ENCODE data around the gene GPC3. TPM values are rescaled to one million over a fixed set of nuclear protein-coding genes. Genes with fewer than 3 reads are reported as not detected.

The GPC3 gene
- total RNA-seq, 1 experiment from 2014 or later = 32.4 TPM

GRCh38 chrX:133921086-133921485 lies 64.3 kb downstream of the GPC3 start (continued):
- TF ChIP-seq, protein P1, sequence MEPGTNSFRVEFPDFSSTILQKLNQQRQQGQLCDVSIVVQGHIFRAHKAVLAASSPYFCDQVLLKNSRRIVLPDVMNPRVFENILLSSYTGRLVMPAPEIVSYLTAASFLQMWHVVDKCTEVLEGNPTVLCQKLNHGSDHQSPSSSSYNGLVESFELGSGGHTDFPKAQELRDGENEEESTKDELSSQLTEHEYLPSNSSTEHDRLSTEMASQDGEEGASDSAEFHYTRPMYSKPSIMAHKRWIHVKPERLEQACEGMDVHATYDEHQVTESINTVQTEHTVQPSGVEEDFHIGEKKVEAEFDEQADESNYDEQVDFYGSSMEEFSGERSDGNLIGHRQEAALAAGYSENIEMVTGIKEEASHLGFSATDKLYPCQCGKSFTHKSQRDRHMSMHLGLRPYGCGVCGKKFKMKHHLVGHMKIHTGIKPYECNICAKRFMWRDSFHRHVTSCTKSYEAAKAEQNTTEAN (CRISPR knock-in tag; IDR thresholded peaks at IDR 0.05) = no peak
- TF ChIP-seq GRHL2 (CRISPR knock-in tag; IDR thresholded peaks at IDR 0.05; ENCODE audit: insufficient replicate concordance, severe bottlenecking) = no peak
- no peak for TF ChIP-seq FOXK1 (CRISPR knock-in tag; IDR thresholded peaks at IDR 0.05)
- no peak for TF ChIP-seq CBFB (CRISPR knock-in tag; IDR thresholded peaks at IDR 0.05; ENCODE audit: low read depth)

DNA sequence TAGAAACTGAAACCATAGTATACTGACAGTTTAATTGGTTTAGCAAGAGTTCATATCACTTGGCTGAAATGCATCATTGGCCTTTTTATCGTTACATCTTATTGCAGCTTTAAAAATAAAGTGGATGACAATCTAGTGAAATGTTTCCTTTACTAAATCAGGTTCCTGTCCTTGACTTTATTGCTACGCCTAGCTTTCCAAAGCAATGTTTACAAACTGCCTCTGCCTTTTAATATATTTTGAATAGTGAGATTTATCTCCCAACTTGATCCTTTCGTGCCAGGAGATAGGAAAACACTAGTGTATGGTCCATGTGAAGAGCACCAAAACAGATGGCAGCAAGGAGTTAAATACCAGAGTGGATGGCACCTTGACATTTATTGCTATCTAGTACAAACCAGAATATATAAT lies 67.0 kb downstream of the GPC3 start:
- Mint-ChIP-seq H3K9me3 (no peaks in the 10 kb centered on the region), H3K4me3 (no peak overlapping the region), H3K27me3 (ENCODE audit: low read depth) (no peaks in the 10 kb centered on the region), H3K4me1 (peaks cover 29% of the 10 kb centered on the region), H3K27ac (no peak overlapping the region), H3K36me3 (peaks cover 7% of the 10 kb centered on the region; the same call in 1 of the 2 replicates)
- TF ChIP-seq AFF4 (CRISPR knock-in tag; IDR thresholded peaks at IDR 0.05; ENCODE audit: borderline replicate concordance) = no peak
- TF ChIP-seq, protein P2, sequence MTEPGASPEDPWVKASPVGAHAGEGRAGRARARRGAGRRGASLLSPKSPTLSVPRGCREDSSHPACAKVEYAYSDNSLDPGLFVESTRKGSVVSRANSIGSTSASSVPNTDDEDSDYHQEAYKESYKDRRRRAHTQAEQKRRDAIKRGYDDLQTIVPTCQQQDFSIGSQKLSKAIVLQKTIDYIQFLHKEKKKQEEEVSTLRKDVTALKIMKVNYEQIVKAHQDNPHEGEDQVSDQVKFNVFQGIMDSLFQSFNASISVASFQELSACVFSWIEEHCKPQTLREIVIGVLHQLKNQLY (CRISPR knock-in tag; IDR thresholded peaks at IDR 0.05) = no peak
- TF ChIP-seq, protein P3, sequence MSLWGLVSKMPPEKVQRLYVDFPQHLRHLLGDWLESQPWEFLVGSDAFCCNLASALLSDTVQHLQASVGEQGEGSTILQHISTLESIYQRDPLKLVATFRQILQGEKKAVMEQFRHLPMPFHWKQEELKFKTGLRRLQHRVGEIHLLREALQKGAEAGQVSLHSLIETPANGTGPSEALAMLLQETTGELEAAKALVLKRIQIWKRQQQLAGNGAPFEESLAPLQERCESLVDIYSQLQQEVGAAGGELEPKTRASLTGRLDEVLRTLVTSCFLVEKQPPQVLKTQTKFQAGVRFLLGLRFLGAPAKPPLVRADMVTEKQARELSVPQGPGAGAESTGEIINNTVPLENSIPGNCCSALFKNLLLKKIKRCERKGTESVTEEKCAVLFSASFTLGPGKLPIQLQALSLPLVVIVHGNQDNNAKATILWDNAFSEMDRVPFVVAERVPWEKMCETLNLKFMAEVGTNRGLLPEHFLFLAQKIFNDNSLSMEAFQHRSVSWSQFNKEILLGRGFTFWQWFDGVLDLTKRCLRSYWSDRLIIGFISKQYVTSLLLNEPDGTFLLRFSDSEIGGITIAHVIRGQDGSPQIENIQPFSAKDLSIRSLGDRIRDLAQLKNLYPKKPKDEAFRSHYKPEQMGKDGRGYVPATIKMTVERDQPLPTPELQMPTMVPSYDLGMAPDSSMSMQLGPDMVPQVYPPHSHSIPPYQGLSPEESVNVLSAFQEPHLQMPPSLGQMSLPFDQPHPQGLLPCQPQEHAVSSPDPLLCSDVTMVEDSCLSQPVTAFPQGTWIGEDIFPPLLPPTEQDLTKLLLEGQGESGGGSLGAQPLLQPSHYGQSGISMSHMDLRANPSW (CRISPR knock-in tag; conservative IDR thresholded peaks at IDR 0.05; ENCODE audit: low read depth) = no peak
- TF ChIP-seq HMGA2 (CRISPR knock-in tag; IDR thresholded peaks at IDR 0.05) = no peak
- TF ChIP-seq PRRX2 (CRISPR knock-in tag; IDR thresholded peaks at IDR 0.05) = no peak
- no peak for TF ChIP-seq ZMAT4 (CRISPR knock-in tag; IDR thresholded peaks at IDR 0.05)
- no peak for TF ChIP-seq ESRRA (CRISPR knock-in tag; IDR thresholded peaks at IDR 0.05; ENCODE audit: borderline replicate concordance)
- no peak for TF ChIP-seq ZNF138 (CRISPR knock-in tag; conservative IDR thresholded peaks at IDR 0.05)
- TF ChIP-seq, protein P4, sequence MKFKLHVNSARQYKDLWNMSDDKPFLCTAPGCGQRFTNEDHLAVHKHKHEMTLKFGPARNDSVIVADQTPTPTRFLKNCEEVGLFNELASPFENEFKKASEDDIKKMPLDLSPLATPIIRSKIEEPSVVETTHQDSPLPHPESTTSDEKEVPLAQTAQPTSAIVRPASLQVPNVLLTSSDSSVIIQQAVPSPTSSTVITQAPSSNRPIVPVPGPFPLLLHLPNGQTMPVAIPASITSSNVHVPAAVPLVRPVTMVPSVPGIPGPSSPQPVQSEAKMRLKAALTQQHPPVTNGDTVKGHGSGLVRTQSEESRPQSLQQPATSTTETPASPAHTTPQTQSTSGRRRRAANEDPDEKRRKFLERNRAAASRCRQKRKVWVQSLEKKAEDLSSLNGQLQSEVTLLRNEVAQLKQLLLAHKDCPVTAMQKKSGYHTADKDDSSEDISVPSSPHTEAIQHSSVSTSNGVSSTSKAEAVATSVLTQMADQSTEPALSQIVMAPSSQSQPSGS (CRISPR knock-in tag; IDR thresholded peaks at IDR 0.05; ENCODE audit: borderline replicate concordance, low read depth) = no peak
- TF ChIP-seq NFYB (CRISPR knock-in tag; conservative IDR thresholded peaks at IDR 0.05; ENCODE audit: low read depth) = no peak
- no peak for TF ChIP-seq NR1H2 (CRISPR knock-in tag; IDR thresholded peaks at IDR 0.05)
- no peak for TF ChIP-seq MXD4 (CRISPR knock-in tag; IDR thresholded peaks at IDR 0.05; ENCODE audit: borderline replicate concordance)
- TF ChIP-seq, protein P5, sequence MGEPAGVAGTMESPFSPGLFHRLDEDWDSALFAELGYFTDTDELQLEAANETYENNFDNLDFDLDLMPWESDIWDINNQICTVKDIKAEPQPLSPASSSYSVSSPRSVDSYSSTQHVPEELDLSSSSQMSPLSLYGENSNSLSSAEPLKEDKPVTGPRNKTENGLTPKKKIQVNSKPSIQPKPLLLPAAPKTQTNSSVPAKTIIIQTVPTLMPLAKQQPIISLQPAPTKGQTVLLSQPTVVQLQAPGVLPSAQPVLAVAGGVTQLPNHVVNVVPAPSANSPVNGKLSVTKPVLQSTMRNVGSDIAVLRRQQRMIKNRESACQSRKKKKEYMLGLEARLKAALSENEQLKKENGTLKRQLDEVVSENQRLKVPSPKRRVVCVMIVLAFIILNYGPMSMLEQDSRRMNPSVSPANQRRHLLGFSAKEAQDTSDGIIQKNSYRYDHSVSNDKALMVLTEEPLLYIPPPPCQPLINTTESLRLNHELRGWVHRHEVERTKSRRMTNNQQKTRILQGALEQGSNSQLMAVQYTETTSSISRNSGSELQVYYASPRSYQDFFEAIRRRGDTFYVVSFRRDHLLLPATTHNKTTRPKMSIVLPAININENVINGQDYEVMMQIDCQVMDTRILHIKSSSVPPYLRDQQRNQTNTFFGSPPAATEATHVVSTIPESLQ (CRISPR knock-in tag; IDR thresholded peaks at IDR 0.05) = no peak
- no peak for TF ChIP-seq ZBTB21 (CRISPR knock-in tag; IDR thresholded peaks at IDR 0.05; ENCODE audit: borderline replicate concordance)
- ChIA-PET CTCF (interaction anchor here (1.0 to 1.3 kb wide), 2 partner anchors 126 kb away, joined by 3 read pairs; no protein-coding TSS in a partner anchor), POLR2A (no interaction called here)
- no peak for DNase-seq (ENCODE audit: low spot score)
- no peak for ATAC-seq
